ENCODE measurements around the gene PHF19.
A peak's percentile ranks its signal among the peaks of the same experiment; 100 is the strongest.

The PHF19 gene

DNA sequence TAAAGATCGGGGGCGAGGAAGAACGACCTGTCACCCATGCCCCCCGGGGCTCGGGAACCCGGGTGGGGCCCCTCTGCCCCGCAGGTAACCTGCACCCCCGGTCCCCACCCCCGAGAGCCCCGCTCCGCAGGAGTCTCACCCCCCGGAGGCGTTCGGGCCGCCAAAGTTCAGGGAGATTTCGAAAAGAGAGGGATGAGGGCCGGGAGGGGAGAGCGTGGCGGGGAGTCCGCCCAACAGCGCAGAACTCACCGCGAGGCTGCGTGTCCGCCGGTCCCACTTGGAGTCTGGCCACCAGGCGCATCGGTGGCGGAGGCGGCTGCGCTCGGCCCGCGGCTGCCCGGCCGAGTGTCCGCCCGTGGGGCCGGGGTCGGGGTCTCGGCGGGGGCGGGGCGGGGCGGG is at the start of gene PHF19:
TSS of gene PHF19 (minus strand) at position 347 of the 399 bp plus-strand sequence. CDS start 2,447 bp downstream, outside the sequence.
- DNase-seq, result no peak

DNA sequence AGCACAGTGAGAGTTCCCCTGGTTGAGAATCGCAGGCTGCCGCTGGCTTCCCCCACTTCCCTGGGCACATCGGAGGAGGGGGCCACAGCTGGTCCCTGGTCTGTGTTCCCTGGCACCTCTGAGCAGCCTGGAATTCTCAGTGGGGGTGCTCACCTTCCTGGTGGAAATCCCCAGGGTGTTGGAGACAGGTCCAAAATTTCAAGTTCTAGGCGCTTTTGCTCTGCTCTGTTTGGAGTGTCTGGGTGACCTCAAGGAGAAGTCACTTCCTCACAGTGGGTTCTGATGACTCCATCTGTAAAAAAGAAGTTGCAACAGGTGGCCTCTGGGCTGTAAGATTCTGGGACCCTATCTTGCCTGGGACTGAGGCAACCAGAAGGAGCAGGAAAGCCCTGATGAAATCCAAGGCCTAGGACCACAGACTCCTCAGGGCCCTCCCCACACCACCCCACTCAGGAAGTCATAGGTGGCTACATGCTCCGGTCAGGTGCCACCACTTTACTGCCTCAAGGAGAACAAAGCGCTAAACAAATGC is 49.5 kb upstream of the PHF19 start, which contains the start of gene TRAF1:
TSS of gene TRAF1 (minus strand) at position 400 of the 532 bp plus-strand sequence. CDS start 721 bp downstream, outside the sequence.
- peak; percentile 27 for DNase-seq

DNA sequence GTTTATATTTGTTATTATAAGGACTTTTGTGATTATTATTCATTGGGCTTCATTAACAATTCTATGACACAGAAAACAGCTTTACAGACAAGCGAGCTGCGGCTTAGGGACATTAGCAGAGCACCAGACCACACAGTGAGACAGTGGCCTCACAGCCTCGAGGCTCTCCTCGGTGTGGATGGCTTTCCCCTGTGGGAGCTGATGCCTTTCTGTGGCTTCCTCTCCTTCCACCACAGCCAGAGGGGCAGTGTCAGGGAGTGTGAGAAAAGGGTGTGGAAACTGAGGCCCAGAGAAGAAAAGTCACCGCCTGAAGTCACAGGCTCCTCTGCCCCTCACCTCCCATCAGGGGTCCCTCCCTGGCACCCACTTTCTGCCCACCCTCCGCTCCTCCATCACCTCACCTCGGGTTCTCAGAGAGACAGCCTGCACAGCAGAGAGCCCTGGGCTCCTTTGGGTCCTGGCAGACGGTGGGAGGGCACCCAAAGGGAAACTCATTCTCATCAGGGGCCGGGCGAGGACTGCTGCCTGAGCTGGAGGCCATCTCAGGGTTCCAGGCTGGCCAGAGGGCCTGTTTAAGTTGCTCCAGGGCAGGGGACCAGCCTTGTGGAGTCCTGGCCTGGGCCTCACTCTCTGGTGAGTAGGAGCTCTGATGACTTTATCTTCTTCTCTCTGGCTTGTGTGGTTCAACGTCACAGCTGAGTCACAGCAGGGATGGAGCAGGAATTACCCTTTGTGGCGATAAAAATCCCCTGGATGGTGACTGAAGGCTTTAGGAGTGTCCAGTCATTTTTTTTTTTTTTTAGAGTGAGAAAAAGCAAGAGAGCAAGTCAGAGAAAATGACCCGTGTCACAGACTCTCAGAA is 48.8 kb upstream of the PHF19 start:
- DNase-seq, result peak; percentile 57

DNA sequence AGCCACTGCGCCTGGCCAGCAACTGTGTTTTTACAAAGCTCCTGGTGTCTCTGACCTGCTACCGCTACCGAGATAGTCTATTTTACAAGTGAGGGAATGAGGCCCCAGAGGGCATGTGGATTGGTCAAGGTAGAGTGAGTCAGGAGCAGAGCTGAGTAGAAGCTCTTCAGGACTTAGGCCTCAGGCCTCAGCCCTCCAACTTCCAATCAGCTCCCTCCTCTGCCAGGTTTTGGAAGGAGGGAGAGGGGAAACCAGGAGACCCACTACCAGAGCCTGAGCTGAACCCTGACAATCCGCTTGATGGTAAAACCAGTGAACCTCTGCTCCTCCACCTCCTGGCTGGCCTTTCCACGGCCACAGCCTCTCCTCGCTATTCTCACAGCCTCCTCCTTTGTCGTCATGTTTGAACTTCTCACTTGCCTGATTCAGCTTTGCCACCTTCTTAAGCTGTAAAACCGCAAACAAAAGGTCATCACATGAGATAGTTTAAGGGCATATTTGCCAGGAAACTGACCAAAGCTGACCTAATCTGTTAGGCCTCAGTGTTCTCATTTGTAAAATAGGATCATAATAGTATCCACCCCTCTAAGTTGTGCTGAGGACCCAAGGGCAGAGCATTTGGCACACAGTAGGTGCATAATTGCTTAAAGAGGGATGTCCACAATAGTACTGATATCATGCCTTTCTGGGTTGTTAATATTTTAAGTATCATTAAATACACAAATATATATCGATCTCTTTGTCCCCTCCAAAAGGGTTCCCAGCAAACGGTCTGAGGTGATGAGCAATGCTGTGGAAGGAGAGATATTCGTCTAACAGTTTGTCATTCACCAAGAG is 47.9 kb upstream of the PHF19 start:
- peak; percentile 32 for DNase-seq

DNA sequence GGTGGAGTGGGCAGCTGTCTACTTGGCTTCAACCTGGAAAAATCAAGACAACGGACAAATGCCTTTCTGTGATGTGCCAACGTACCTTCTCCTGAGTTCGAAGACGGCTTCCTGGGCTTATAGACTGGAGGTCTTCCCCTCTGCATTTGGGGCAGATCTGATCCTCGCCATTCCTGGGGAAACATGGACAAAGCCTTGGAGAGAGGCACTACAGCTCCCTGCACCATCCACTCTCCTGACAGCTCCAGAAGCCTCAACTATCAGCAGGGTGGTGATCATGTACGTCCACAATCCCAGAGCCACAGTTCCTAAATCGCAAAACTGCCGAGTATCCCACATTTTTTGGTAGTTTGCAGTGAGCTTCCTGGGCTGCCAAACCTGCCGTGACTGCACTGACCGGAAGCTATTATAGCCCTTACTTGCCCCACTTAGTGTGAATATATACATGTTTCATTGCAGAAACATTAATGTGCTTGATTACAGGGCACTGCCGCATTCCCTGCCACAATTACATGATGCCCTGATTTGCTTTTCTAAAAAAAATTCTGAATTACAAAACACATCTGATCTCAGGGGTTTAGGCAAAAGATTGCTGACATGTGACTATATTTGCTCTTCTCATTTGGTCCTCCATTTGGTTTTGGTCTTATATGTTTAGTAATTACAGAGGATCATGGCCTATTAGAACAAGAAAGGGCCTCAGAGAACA is 46.8 kb upstream of the PHF19 start:
- DNase-seq, result no peak

DNA sequence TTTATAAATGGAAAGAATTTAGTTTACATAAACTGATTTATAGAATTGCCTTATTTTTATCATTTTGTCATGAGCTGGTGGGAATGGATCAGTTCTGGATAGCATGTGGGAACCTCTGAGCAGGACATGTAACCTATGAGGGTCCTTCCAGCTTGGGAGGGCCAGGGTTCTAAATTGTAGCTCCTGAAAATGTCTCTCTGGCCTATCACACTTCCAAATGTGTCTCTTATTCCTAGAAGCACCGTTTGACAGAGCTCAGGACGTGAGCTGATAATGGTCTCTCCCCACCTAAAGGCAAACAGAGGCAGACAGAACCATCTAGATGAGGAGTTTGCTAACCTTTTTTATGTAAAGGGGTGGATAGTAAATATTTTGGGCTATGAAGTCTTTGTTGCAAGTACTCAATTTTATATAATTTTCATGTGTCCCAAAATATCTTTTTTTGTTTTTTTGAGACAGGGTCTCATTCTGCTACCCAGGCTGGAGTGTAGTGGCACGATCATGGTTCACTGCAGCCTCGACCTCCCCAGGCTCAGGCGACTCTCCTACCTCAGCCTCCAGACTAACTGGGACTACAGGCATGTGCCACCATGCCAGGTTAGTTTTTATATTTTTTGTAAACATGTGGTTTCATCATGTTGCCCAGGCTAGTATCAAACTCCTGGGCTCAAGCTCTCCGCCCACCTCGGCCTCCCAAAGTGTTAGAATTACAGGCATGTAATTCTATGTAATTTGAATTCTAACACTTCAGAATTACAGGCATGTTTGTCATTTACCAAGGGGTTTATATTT is 45.6 kb upstream of the PHF19 start:
- DNase-seq, result no peak

DNA sequence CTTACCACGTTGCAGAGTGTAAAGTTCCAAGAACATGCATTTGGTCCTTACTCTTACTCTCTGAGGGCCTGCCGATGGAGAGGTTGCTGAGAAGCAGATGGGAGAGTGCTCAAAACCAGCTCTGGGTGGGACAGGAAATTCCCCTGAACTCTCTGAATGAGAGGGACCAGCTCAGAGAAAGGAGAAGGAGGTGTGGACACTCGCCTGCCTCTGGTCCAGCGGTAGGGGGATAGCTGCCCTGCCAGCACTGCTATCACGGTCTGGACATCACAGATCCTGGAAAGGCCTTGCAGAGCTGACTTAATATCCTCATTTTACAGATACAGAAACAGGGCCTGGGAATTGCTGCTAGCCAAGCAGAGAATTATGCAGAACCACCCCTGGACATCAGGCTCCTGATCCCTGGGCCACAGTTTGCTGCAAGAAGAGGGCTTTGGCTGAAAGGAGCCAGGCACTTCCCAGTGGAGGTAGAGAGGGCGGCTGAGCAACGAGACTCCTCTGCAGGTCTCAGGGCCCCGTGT is 44.7 kb upstream of the PHF19 start:
- no peak for DNase-seq

DNA sequence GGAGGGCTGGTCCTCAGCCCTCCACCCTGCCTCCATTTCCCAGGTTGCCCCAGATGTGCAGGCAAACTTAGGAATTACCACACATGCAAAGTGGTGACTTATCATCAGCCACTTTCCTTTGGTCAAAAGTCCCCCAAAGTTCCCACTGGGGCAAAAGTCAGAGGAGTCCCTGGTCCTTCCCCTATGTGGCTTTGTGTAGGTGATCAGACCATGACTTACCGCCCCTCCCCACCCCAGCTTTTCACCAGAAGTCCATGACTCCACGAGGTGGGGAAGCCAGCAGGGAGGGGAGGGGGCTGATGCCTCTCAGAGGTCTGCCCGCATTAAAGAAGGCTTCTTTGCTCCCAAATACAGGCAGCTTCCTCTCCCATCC is 43.8 kb upstream of the PHF19 start:
- no peak for DNase-seq

DNA sequence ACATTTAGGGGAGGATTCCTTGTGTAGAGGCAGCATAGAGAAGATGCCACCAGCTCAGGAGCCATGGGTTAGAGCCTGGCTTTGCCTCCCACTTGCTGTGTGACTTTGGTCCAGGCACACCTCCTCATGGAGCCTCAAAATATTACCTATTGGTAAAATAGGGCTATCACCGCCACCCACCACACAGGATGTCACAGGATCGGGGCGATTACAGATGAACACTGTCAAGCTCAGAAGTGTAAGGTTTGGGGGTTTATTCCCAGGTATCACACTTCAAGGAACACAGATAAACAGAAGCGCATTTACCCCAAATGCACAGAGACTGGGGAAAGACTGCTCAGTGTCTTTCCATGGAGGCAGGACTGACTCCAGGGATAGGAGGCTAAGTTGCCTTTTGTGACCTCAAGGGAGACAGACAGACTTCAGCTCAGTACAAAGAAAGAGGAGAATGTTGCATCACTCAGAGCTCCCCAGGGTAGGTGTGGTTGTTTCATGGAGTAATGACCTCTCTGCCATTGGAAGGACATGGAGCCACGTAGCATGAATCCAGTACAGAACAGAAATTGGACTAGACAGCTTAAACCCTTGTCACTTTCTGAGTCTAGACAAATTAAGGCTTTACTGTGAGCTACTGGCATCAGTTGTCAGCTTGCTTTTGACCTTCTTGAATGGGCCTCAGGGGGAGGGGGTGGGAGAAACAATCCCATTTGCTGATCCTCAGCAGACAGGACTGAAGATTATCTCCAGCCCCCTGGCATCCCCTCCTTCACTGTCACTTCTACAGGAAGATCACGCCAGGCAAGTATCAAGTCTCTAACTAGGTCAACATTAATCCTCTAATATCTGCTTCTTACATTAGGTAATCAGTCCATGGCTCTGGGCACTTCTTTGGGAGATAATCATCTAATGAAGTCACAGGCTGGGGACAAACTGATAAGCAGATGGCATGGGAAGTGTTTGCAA is 43.1 kb upstream of the PHF19 start:
- no peak for DNase-seq

DNA sequence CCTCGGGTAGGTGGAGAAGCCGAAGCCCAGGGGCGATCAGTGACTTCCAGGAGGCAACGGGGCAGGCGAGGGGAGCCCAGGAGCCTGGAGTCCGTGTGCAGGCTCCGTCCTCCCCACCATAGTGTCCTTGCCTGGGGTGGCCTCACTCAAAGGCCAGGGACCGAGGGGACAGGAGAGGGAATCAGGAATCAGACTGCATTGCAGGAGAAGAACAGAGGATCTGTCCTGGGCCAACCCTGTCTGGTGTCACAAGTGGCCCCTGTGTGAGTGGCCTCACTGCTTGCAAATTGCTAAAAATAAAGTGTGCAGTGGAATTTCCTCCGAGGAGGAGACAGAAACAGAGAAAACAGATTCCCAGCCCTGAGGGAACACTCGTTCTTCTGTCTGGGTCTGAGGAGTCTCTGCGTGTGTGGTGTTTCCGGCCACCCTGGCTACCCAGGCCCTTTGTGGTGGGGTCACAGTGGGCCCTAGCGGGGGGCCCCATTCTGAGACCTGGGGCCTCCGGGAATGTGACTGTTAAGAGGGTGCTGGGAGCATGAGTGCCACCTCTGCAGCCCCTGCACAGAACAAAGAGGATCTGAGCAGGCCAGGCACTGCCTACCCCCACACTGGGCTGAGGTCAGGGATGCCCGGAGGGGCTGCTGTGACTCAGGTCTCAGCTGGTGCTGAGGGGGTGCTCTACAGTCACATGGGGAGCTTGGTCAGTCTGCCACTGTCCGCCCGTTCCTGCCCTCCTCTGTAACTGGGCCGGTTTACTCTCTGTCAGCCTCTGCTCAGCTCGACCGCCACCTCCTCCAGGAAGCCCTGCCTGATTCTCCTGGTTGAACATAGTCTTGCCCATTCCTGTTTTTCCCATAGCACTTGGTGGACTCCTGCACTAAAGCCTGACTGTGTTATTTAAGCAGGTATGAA is 42.2 kb upstream of the PHF19 start:
- DNase-seq, result no peak

DNA sequence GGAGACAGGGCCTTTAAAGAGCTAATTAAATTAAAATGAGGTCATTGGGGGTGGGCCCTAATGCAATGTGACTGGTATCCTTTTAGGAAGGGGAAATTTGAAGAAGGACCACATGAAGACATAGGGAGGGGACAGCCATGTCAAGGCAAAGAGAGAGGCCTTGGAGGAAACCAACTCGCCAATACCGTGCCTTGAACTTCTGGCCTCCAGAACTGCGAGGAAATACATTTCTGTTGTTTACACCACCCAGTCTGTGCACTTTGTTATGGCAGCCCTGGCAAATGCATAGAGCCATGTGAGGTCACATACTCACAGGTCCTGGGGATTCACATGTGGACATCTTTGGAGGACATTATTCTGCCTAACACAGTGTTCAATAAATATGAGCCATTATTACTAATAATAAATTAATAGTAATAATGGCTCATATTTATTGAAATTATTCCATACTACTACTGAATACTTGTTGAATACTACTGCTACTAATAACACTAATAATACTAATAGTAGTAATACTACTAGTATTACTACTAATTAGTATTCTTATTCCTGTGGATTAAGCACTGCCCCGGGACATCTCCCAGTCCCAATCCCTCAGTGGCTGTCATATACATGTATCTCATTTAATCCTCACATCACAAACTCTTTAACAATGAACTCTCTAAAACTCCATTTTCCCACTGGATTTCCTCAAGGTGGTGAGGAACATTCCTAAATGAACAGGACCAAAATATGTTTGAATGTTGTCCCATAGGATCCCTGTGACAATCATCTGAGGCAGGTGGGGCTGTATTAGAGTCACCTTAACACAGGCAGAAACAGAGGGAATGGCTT is 41.2 kb upstream of the PHF19 start:
- DNase-seq, result no peak

DNA sequence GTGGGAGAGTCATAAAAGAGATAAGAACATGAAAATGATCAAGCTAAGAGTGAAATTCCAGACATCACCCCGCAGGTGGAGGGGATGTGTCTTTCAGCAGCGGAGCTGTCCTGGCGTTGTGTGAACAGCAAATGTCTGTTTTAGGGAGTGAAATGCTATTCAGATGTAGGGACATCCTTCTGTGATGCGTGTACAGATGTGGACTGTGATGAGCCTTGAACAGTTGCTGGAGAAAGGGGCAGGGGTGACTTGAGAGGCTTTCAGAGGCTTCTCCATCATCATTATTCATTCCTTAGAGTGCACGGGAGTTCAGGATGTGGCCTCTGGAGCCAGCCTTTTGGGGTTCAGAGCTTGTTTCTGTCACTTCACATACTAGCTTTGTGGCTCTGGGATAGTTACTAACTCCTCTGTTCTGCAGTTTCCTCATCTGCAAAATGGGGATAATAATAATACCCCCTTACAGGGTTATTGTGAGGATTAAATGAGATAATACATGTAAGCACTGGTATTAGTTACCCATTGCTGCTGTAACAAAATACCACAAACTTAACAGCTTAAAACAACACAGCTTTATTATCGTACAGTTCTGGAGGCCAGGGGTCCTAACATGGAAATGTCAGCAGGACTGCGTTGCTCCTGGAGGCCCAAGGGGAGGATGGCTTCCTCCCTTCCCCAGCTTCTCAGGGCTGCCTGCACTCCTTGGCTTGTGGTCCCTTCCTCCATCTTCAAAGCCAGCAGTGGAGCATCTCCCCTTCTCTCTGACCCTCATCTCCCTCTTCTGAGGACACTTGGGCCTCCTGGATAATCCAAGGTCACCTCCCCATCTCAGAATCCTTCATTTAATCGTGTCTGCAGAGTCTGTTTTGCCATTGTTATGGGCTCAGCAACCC is 40.2 kb upstream of the PHF19 start:
- no peak for DNase-seq

DNA sequence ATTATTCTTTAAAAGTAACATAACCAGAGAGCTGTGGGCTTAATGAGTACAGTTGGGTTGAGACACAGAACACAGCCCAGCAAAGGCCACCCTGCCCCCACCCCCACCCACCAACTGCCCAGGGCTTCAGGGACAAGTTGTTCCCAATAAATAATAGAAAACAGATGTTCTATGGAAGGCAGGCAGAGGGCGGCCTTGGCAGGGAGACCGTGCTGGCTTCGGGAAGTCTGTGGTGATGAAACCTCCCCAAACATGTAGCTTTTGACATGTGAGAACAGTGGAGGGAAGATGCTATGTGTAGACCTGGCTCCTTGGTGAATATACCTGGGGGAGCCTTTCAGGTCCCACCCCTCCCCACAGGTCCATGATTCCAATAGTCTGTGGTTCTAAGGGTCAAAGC is 39.6 kb upstream of the PHF19 start:
- no peak for DNase-seq

DNA sequence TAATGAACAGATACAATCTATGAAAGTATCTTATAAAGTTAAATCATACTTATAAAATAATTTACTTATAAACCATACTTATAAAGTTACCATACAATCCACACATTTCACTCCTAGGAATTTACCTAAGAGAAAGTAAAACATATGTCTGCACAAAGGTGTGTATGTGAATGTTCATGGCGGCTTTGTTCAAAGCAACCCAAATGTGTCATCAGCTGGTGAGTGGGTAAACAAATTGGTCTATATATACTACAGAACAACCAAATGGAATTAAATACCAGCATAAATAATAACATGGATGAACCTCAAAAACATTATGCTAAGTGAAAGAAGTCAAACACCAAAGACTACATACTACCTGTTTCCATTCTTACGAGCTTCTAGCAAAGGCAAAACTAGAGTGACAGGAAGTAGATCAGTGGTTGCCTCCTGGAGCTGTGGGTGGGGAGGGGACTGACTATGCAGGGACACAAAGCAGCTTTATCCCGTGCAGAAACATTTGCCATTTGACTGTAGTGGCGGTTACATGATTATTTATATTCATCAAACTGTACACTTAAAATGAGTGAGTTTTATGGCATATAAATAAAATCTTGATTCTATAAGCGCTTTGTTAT is 39.0 kb upstream of the PHF19 start:
- DNase-seq, result peak; percentile 39

DNA sequence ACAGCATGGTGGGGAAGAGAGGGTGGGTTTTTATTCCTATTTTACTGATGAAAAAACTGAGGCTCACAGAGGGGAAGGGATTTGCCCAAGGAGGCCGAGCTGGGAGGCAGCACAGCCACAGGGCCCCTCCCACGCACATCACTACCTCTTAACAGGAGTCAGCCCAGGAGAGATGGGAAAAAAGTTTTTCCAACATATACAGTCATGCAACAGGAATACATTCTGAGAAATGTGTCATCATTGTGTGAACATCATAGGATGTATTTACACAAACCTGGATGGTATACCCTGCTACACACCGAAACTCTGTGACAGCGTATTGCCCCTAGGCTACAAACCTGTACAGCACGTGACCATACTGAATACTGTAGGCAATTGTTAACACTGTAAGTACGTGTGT is 38.0 kb upstream of the PHF19 start:
- no peak for DNase-seq

DNA sequence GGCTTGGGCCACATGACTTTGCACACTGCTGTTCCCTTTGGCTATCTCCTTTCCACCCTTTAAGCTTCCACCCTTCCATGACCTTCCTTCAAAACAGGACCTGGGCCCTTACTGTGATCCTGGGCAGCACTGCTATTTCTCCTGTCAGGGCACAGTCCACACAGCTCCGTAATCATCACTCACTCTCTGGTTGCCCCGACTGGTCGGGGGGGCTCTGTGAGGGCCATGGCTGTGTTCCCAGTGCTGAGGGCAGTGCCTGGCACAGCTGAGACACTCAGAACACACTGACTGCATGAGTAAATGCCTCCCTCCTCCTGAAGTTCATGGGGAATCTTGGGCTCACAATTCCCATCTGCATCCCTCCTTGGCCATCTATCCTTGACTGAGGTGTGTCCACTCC is 37.4 kb upstream of the PHF19 start:
- DNase-seq, result no peak

DNA sequence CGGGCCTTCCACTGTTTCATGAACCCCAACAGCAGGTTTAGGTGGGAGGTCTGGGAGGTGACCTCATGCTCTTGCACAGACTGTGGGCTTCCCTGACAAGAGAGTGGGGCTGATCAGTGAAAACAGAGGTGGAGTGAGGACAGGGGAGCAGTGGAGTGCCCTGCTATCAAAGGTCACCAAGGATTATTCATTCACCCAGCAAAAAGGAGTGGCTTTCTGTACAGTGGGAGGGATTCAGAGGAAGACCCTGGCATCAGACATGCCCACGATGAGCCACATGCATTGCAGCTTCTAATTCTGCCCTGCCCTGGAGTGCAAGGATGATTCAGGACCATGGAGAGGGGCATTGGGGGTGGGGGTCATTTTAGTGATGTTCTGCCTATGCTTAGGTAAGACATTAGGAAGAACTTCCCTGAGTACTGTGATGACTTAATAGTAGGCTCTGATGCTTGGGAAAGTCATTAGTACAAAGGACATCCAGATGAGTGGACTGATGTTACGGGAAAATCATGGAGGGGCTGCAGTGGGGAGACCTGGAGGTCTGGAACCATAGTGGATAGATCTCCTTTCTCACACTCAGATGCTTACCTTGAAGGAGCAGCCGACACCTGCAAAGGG is 36.8 kb upstream of the PHF19 start:
- DNase-seq, result no peak

Data from activated gamma-delta T cell treated with Interleukin-2 at 50 U/mL for 16 hours (primary cell).